HCT116 (cell line): ENCODE data around the gene FAM9A. TPM values are rescaled to one million over a fixed set of nuclear protein-coding genes. Genes with fewer than 3 reads are reported as not detected.

Experiments
- ATAC-seq: fragments of 200-7000 bp; cut with Tn5 transposase; 2 replicates; pipeline ENCODE4 v1.9.1; 2020; ENCODE audit warnings: mild to moderate bottlenecking, moderate library complexity
- BruUV-seq: library from RNA; stranded (reverse); fragments of 400-500 nt; replicated peaks from 2 replicates; lab custom pipeline; 2021; lab: Mats Ljungman, UMichigan
- CTCF ChIA-PET: fragments of 300-600 bp; sonication (Branson Sonifier 250); formaldehyde crosslinking; loops from one replicate; lab custom pipeline; 2021; ENCODE audit warnings: antibody characterized with exemption; lab: Charles Lee
- POLR2A ChIA-PET: fragments of 300-600, 350-600 bp; sonication (Branson Sonifier 250); formaldehyde crosslinking; loops from one replicate; lab custom pipeline; 2021; ENCODE audit warnings: antibody characterized with exemption; lab: Charles Lee
- RAD21 ChIA-PET, 2 experiments: fragments of 300-600 bp; sonication (Branson Sonifier 250); formaldehyde crosslinking; loops; one replicate each; lab custom pipeline; 2023; ENCODE audit warnings: low total read pairs in 2 of 2; ENCODE audit not compliant: uncharacterized antibody in 2 of 2, unreplicated experiment in 2 of 2, low non-redundant PET in 1 of 2; lab: Charles Lee
- DNase-seq: peaks from one replicate; pipeline ENCODE4 v3.0.0-alpha.2; 2010; ENCODE audit warnings: low read depth, low spot score
- H2AFZ ChIP-seq: fragments of 200-600 bp; shearing (Covaris generic), sonication (generic); 2 replicates; pipeline ENCODE4 v1.6.1; 2017; ENCODE audit warnings: low read depth, mixed run types, mixed read lengths, antibody characterized with exemption, low read length; ENCODE audit not compliant: poor library complexity, severe bottlenecking
- H3K27ac ChIP-seq: 2 replicates; pipeline ENCODE4 v1.5.1; 2012; ENCODE audit warnings: low read depth, low read length
- H3K27me3 ChIP-seq: fragments of 200-600 bp; sonication (generic); 2 replicates; pipeline ENCODE4 v1.6.1; 2016; ENCODE audit warnings: mixed run types, low read length, mixed read lengths; ENCODE audit not compliant: insufficient read depth
- H3K36me3 ChIP-seq, 2 experiments: fragments of 200-500 bp in 1 of 2; fragments of 200-600 bp in 1 of 2; sonication (Bioruptor generic) in 1 of 2; sonication (generic) in 1 of 2; 2 replicates each; pipeline versions ENCODE4 v1.5.1 to v1.6.1; 2014 to 2016; ENCODE audit warnings: low read length in 2 of 2, inconsistent platforms in 1 of 2, mixed read lengths in 1 of 2, mixed run types in 1 of 2; ENCODE audit not compliant: insufficient read depth in 2 of 2, control insufficient read depth in 1 of 2
- H3K4me1 ChIP-seq, 2 experiments: fragments of 200-600 bp in 1 of 2; sonication (generic) in 1 of 2; 2 replicates each; pipeline versions ENCODE4 v1.5.1 to v1.6.1; 2012 to 2017; ENCODE audit warnings: low read length in 2 of 2, inconsistent platforms in 1 of 2, mild to moderate bottlenecking in 1 of 2, mixed read lengths in 1 of 2, mixed run types in 1 of 2, moderate library complexity in 1 of 2; ENCODE audit not compliant: insufficient read depth in 2 of 2, control insufficient read depth in 1 of 2
- H3K4me2 ChIP-seq: fragments of 200-600 bp; sonication (generic); 2 replicates; pipeline ENCODE4 v1.6.1; 2017; ENCODE audit warnings: mixed run types, low read length, mixed read lengths
- H3K4me3 ChIP-seq, 2 experiments: fragments of 200-600 bp in 1 of 2; sonication (generic) in 1 of 2; replicated peaks in 1 of 2; 2 replicates each; pipeline ENCODE4 v1.5.1; 2011 to 2016; ENCODE audit warnings: low read length in 2 of 2, control low read depth in 1 of 2, low read depth in 1 of 2, mild to moderate bottlenecking in 1 of 2, mixed read lengths in 1 of 2, mixed run types in 1 of 2
- H3K79me2 ChIP-seq: fragments of 200-600 bp; sonication (generic); 2 replicates; pipeline ENCODE4 v1.6.1; 2017; ENCODE audit warnings: mild to moderate bottlenecking, mixed run types, low read length, moderate library complexity, mixed read lengths; ENCODE audit not compliant: insufficient read depth
- H3K9ac ChIP-seq: fragments of 200-600 bp; sonication (generic); 2 replicates; pipeline ENCODE4 v1.6.1; 2016; ENCODE audit warnings: low read length, mixed read lengths
- H3K9me2 ChIP-seq: fragments of 200-600 bp; sonication (generic), shearing (Covaris generic); 2 replicates; pipeline ENCODE4 v1.6.1; 2017; ENCODE audit warnings: mixed run types, mild to moderate bottlenecking, moderate library complexity; ENCODE audit not compliant: insufficient read depth
- H3K9me3 ChIP-seq, 2 experiments: fragments of 200-500 bp in 1 of 2; fragments of 200-600 bp in 1 of 2; sonication (Bioruptor generic) in 1 of 2; sonication (generic) in 1 of 2; 2 replicates each; pipeline ENCODE4 v1.6.1; 2014 to 2017; ENCODE audit warnings: low read length in 2 of 2, mixed read lengths in 2 of 2, inconsistent platforms in 1 of 2, low read depth in 1 of 2, mild to moderate bottlenecking in 1 of 2, mixed run types in 1 of 2, moderate library complexity in 1 of 2; ENCODE audit not compliant: control insufficient read depth in 1 of 2, insufficient read depth in 1 of 2
- H4K20me1 ChIP-seq: fragments of 200-600 bp; sonication (generic), shearing (Covaris generic); 2 replicates; pipeline ENCODE4 v1.6.1; 2017; ENCODE audit warnings: mixed run types, mild to moderate bottlenecking, moderate library complexity; ENCODE audit not compliant: insufficient read depth
- ATF3 ChIP-seq: IDR thresholded peaks from 2 replicates; pipeline ENCODE4 v1.6.1; 2012
- CTCF ChIP-seq, 3 experiments: fragments of 200-600 bp in 1 of 3; sonication (generic) in 1 of 3; IDR thresholded peaks in 2 of 3; conservative IDR thresholded peaks in 1 of 3; 2 replicates each; pipeline ENCODE4 v1.5.1; 2012 to 2017; ENCODE audit warnings: low read depth in 2 of 3, low read length in 2 of 3, antibody characterized with exemption in 1 of 3, borderline replicate concordance in 1 of 3, control low read depth in 1 of 3, mild to moderate bottlenecking in 1 of 3, mixed read lengths in 1 of 3, mixed run types in 1 of 3, moderate library complexity in 1 of 3; ENCODE audit not compliant: insufficient read depth in 1 of 3
- FOSL1 ChIP-seq: IDR thresholded peaks from 2 replicates; pipeline ENCODE4 v1.6.1; 2012; ENCODE audit warnings: low read depth
- POLR2A ChIP-seq: IDR thresholded peaks from 2 replicates; pipeline ENCODE4 v1.7.0; 2011; ENCODE audit warnings: borderline replicate concordance; ENCODE audit not compliant: insufficient read depth, insufficient read length; ENCODE audit errors: extremely low read depth
- POLR2AphosphoS5 ChIP-seq: IDR thresholded peaks from 2 replicates; pipeline ENCODE4 v1.6.1; 2011; ENCODE audit warnings: mild to moderate bottlenecking, low read depth, low read length, moderate library complexity
- REST ChIP-seq: IDR thresholded peaks from 2 replicates; pipeline ENCODE4 v1.6.1; 2012; ENCODE audit warnings: low read depth
- SP1 ChIP-seq: IDR thresholded peaks from 2 replicates; pipeline ENCODE4 v1.6.1; 2012; ENCODE audit warnings: low read depth
- SRF ChIP-seq: IDR thresholded peaks from 2 replicates; pipeline ENCODE4 v1.6.1; 2012; ENCODE audit warnings: low read depth
- TCF7L2 ChIP-seq: IDR thresholded peaks from 2 replicates; pipeline ENCODE4 v1.7.0; 2011; ENCODE audit warnings: borderline replicate concordance, inconsistent platforms; ENCODE audit not compliant: insufficient read depth, insufficient read length; ENCODE audit errors: extremely low read depth
- YY1 ChIP-seq: IDR thresholded peaks from 2 replicates; pipeline ENCODE4 v1.6.1; 2011; ENCODE audit warnings: low read length, low read depth, moderate library complexity, mild to moderate bottlenecking; ENCODE audit not compliant: insufficient replicate concordance; ENCODE audit errors: extremely low read depth
- ZBTB33 ChIP-seq: IDR thresholded peaks from 2 replicates; pipeline ENCODE4 v1.6.1; 2011; ENCODE audit warnings: mild to moderate bottlenecking, low read length, moderate library complexity; ENCODE audit not compliant: insufficient replicate concordance; ENCODE audit errors: extremely low read depth
- ZFX ChIP-seq: fragments of 450-650 bp; IDR thresholded peaks from 2 replicates; pipeline ENCODE4 v1.6.1; 2017
- ZNF274 ChIP-seq: fragments of 200-500 bp; sonication (Bioruptor generic); IDR thresholded peaks from 2 replicates; pipeline ENCODE4 v1.6.1; 2014; ENCODE audit warnings: mild to moderate bottlenecking, low read depth, low read length, inconsistent platforms
- intact Hi-C: fragments of 100-400 bp; cut with micrococcal nuclease; formaldehyde crosslinking; loops from 2 replicates; pipeline ENCODE4 v1.10.0; 2022
- total RNA-seq: library from RNA; stranded (reverse); gene quantifications from one replicate; pipeline ENCODE4 v1.2.1, GENCODE V29; 2021; ENCODE audit not compliant: unreplicated experiment

Gene FAM9A
- total RNA-seq, 1 experiment from 2014 or later, result not detected

GRCh38 chrX:8844157-8844556 is 43.0 kb upstream of the FAM9A start:
- Histone ChIP-seq H3K9me3 (no peaks in the 10 kb centered on the region), H3K9ac (no peak overlapping the region), H3K4me1 (no peaks in the 10 kb centered on the region), H3K4me3 (no peak overlapping the region), H3K27me3 (no peaks in the 10 kb centered on the region), H2AFZ (no peak overlapping the region), H3K4me2 (no peak overlapping the region), H3K79me2 (no peaks in the 10 kb centered on the region), H3K27ac (no peak overlapping the region), H4K20me1 (no peaks in the 10 kb centered on the region), H3K9me2 (no peaks in the 10 kb centered on the region), H3K36me3 (no peaks in the 10 kb centered on the region)
- ChIA-PET RAD21 (no interaction called here), POLR2A (no interaction called here), CTCF (no interaction called here)
- intact Hi-C loops, result no loop called here
- no TSS peak for BruUV-seq
- ATAC-seq (no peak), DNase-seq (no peak)
- no peak for TF ChIP-seq SRF

GRCh38 chrX:8841911-8842310 is 40.7 kb upstream of the FAM9A start:
- CTCF ChIA-PET, result no interaction called here
- no peak overlapping the region for H3K9ac ChIP-seq
- RAD21 ChIA-PET, result no interaction called here
- no peak for DNase-seq
- no peak overlapping the region for H3K27ac ChIP-seq
- H2AFZ ChIP-seq, result no peak overlapping the region
- no peak overlapping the region for H3K4me2 ChIP-seq
- H3K9me2 ChIP-seq, result no peaks in the 10 kb centered on the region
- no peak overlapping the region for H3K4me3 ChIP-seq
- no peaks in the 10 kb centered on the region for H3K79me2 ChIP-seq
- POLR2A ChIA-PET, result no interaction called here
- H4K20me1 ChIP-seq, result no peaks in the 10 kb centered on the region
- no peaks in the 10 kb centered on the region for H3K27me3 ChIP-seq
- BruUV-seq, result no TSS peak
- H3K9me3 ChIP-seq, result no peaks in the 10 kb centered on the region
- no peak for ATAC-seq
- no peaks in the 10 kb centered on the region for H3K4me1 ChIP-seq
- intact Hi-C loops, result no loop called here
- no peaks in the 10 kb centered on the region for H3K36me3 ChIP-seq
- TF ChIP-seq ZFX (no peak), SP1 (no peak), TCF7L2 (no peak), YY1 (no peak), ZNF274 (no peak), ZBTB33 (no peak), REST (no peak), POLR2A (no peak), CTCF (IDR thresholded peaks at IDR 0.05 in 2 of 3, conservative IDR thresholded peaks at IDR 0.05 in 1 of 3; ENCODE audit: borderline replicate concordance in 1 of 3, insufficient read depth in 1 of 3, low read depth in 2 of 3, low read length in 2 of 3) (no peak), POLR2AphosphoS5 (no peak), FOSL1 (no peak), ATF3 (no peak)
